Measurements from ENCODE around the gene CHEK1. TPM values are rescaled to one million over a fixed set of nuclear protein-coding genes. Genes with fewer than 3 reads are reported as not detected.

Gene CHEK1
- total and polyA plus RNA-seq, 9 donors, result 7.6 to 16.6 (median 9.6) TPM

GRCh38 chr11:125667151-125667550 lies 42.2 kb downstream of the CHEK1 start:
- no peaks in the 10 kb centered on the region for H3K9me3 ChIP-seq (replicated peaks; ENCODE audit: control insufficient read depth, low read depth, low read length)
- DNase-seq, result no peak
- no peak overlapping the region for H3K27ac ChIP-seq (ENCODE audit: low read length)
- no peaks in the 10 kb centered on the region for H3K27me3 ChIP-seq (ENCODE audit: control insufficient read depth, insufficient read depth, low read length)
- H3K36me3 ChIP-seq (ENCODE audit: control insufficient read depth, insufficient read depth, low read length), result no peaks in the 10 kb centered on the region
- H3K4me1 ChIP-seq (ENCODE audit: control insufficient read depth, insufficient read depth, low read length), result no peaks in the 10 kb centered on the region
- H3K4me3 ChIP-seq (ENCODE audit: low read length), result no peak overlapping the region
- no CpG with 5 or more reads among the region's 2 CpGs for WGBS (ENCODE audit: insufficient coverage)

GRCh38 chr11:125670172-125670571 lies 45.2 kb downstream of the CHEK1 start:
- no peak overlapping the region for H3K27ac ChIP-seq (ENCODE audit: low read length)
- no peaks in the 10 kb centered on the region for H3K9me3 ChIP-seq (replicated peaks; ENCODE audit: control insufficient read depth, low read depth, low read length)
- WGBS (ENCODE audit: insufficient coverage), result no CpG with 5 or more reads among the region's 1 CpG

DNA sequence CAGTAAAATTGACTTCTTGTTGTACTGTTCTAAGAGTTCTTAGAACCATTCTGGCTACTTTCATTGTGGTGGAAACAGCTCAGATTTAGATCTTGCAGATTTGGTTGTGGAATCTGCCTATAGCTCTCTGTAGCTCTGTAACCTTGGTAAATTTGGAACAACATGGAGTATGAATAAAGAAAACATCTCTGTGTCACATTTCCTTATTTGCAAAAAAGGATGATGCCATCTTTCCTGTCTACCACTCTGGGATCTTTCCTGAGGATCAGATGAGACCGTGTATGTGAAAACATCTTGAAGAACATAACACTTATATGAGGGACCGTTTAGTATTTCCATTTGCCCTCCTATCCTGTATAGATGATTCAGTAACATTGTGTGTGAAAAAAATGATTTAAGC lies 46.6 kb downstream of the CHEK1 start:
- Histone ChIP-seq H3K27ac (ENCODE audit: low read length) (no peak overlapping the region), H3K4me1 (ENCODE audit: control insufficient read depth, insufficient read depth, low read length) (no peaks in the 10 kb centered on the region), H3K36me3 (ENCODE audit: control insufficient read depth, insufficient read depth, low read length) (no peaks in the 10 kb centered on the region), H3K27me3 (ENCODE audit: control insufficient read depth, insufficient read depth, low read length) (no peaks in the 10 kb centered on the region), H3K9me3 (replicated peaks; ENCODE audit: control insufficient read depth, low read depth, low read length) (no peaks in the 10 kb centered on the region), H3K4me3 (ENCODE audit: low read length) (no peak overlapping the region)
- WGBS (ENCODE audit: insufficient coverage), result no CpG with 5 or more reads among the region's 2 CpGs
- no peak for DNase-seq

More at GRCh38 chr11:125670172-125670571, 45.2 kb downstream of the CHEK1 start:
- Histone ChIP-seq H3K4me1 (ENCODE audit: control insufficient read depth, insufficient read depth, low read length) (no peaks in the 10 kb centered on the region), H3K4me3 (ENCODE audit: low read length) (no peak overlapping the region), H3K27me3 (ENCODE audit: control insufficient read depth, insufficient read depth, low read length) (no peaks in the 10 kb centered on the region), H3K36me3 (ENCODE audit: control insufficient read depth, insufficient read depth, low read length) (no peaks in the 10 kb centered on the region)
- no peak for DNase-seq

- WGBS (ENCODE audit: insufficient coverage), result 82% methylated on average over 1 of the region's 2 CpGs
- H3K4me1 ChIP-seq (ENCODE audit: control insufficient read depth, insufficient read depth, low read length), result no peaks in the 10 kb centered on the region
- no peaks in the 10 kb centered on the region for H3K27me3 ChIP-seq (ENCODE audit: control insufficient read depth, insufficient read depth, low read length)
- DNase-seq, result no peak
- H3K4me3 ChIP-seq (ENCODE audit: low read length), result no peak overlapping the region
- no peak overlapping the region for H3K27ac ChIP-seq (ENCODE audit: low read length)
- no peaks in the 10 kb centered on the region for H3K9me3 ChIP-seq (replicated peaks; ENCODE audit: control insufficient read depth, low read depth, low read length)
- peaks cover 9% of the 10 kb centered on the region for H3K36me3 ChIP-seq (ENCODE audit: control insufficient read depth, insufficient read depth, low read length)
These were observed 49.2 kb downstream of the CHEK1 start for GRCh38 chr11:125674210-125674609.

DNA sequence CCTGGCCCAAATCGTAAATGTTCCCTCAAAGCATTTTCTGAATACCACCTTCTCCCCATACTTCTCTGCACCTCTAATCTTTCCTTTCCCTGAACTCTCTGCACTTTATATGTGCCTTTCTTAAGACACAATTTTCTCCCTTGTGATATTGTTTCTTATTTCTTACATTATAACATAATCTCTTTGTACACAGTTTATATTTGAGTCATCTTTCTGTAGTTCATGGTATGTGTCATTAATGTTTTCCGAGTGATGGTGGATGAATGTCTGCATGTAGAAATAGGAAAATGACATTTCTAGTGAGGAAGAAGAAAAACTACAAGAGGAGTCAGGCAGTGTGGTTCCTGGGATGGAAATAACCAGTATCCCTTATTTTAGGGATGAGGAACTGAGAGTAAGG lies 50.2 kb downstream of the CHEK1 start:
- H3K27ac ChIP-seq (ENCODE audit: low read length), result no peak overlapping the region
- no peaks in the 10 kb centered on the region for H3K27me3 ChIP-seq (ENCODE audit: control insufficient read depth, insufficient read depth, low read length)
- no peak for DNase-seq
- H3K36me3 ChIP-seq (ENCODE audit: control insufficient read depth, insufficient read depth, low read length), result peaks cover 9% of the 10 kb centered on the region
- no peak overlapping the region for H3K4me3 ChIP-seq (ENCODE audit: low read length)
- no peaks in the 10 kb centered on the region for H3K9me3 ChIP-seq (replicated peaks; ENCODE audit: control insufficient read depth, low read depth, low read length)
- WGBS (ENCODE audit: insufficient coverage), result no CpG with 5 or more reads among the region's 2 CpGs
- H3K4me1 ChIP-seq (ENCODE audit: control insufficient read depth, insufficient read depth, low read length), result no peaks in the 10 kb centered on the region

DNA sequence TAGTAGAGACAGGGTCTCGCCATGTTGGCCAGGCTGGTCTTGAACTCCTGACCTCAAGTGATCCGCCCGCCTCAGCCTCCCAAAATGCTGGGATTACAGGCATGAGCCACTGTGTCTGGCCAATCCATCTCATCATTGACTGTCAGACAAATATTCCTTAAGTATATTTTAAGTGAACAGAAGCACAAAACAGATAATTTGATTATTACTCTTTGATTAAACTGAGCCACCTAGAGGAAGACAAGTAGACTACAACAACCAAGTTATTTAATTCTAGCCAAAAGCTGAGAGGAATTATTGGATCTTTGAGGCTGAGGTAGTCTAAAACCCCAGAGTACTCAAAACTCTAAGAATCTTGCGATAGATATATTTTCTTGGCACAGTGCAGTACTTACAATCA lies 54.4 kb downstream of the CHEK1 start:
- Histone ChIP-seq H3K4me3 (ENCODE audit: low read length) (no peak overlapping the region), H3K27me3 (ENCODE audit: control insufficient read depth, insufficient read depth, low read length) (no peaks in the 10 kb centered on the region), H3K9me3 (replicated peaks; ENCODE audit: control insufficient read depth, low read depth, low read length) (no peaks in the 10 kb centered on the region), H3K4me1 (ENCODE audit: control insufficient read depth, insufficient read depth, low read length) (no peaks in the 10 kb centered on the region), H3K27ac (ENCODE audit: low read length) (no peak overlapping the region), H3K36me3 (ENCODE audit: control insufficient read depth, insufficient read depth, low read length) (peaks cover 9% of the 10 kb centered on the region)
- no CpG with 5 or more reads among the region's 4 CpGs for WGBS (ENCODE audit: insufficient coverage)
- DNase-seq, result no peak

DNA sequence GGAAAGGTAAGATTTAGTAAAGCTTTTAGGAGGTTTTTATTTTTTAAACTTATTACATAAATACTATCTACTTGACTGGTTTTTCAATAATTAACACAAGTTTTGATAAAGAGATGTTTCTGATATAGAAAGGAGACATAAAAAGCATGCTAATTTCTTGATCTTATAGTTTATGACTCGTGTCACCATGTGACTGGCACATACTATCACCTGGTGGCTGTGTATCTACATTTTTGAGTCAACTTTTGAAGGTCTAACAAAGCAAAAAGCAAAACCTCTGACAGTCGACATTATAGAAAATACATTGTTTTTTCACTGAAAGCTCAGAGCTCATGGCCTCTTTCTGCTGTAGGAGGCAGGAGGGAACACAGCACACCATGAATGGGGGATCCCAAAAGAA lies 54.9 kb downstream of the CHEK1 start:
- Histone ChIP-seq H3K4me3 (ENCODE audit: low read length) (no peak overlapping the region), H3K36me3 (ENCODE audit: control insufficient read depth, insufficient read depth, low read length) (peaks cover 9% of the 10 kb centered on the region), H3K27me3 (ENCODE audit: control insufficient read depth, insufficient read depth, low read length) (no peaks in the 10 kb centered on the region), H3K4me1 (ENCODE audit: control insufficient read depth, insufficient read depth, low read length) (no peaks in the 10 kb centered on the region), H3K27ac (ENCODE audit: low read length) (no peak overlapping the region), H3K9me3 (replicated peaks; ENCODE audit: control insufficient read depth, low read depth, low read length) (no peaks in the 10 kb centered on the region)
- no CpG with 5 or more reads among the region's 2 CpGs for WGBS (ENCODE audit: insufficient coverage)
- no peak for DNase-seq

DNA sequence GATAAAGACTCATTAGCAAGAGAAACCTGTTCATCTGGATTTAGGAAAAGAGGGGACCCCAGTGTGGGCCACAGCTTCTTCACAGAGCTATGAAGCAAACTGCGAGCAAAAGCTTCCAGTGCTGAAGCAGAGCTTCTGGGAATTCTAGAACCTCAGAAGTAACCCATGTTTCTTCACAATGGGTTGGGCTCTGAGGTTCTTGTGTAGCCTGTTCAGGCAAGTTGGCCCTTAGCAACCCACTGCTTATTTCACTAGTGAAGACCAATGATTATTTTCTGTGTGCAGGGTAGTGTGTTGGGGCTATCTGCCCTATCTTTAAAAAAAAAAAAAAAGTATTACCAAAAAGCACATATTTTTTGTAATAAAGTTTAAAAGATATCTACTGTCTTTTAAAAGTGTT lies 55.8 kb downstream of the CHEK1 start, which contains the start of gene ACRV1:
Gene ACRV1 (minus strand): TSS at position 101 of the 400 bp plus-strand sequence. CDS start 67 bp downstream, at position 34.
- no peaks in the 10 kb centered on the region for H3K4me1 ChIP-seq (ENCODE audit: control insufficient read depth, insufficient read depth, low read length)
- no peak within 1 kb of the TSS for H3K27ac ChIP-seq (ENCODE audit: low read length)
- no peaks in the 10 kb centered on the region for H3K27me3 ChIP-seq (ENCODE audit: control insufficient read depth, insufficient read depth, low read length)
- no peaks in the 10 kb centered on the region for H3K9me3 ChIP-seq (replicated peaks; ENCODE audit: control insufficient read depth, low read depth, low read length)
- no peak within 1 kb of the TSS for H3K4me3 ChIP-seq (ENCODE audit: low read length)
- WGBS (ENCODE audit: insufficient coverage), result 83% methylated on average over 1 of the region's 1 CpG
- no peak for DNase-seq
- peaks cover 9% of the 10 kb centered on the region for H3K36me3 ChIP-seq (ENCODE audit: control insufficient read depth, insufficient read depth, low read length)

- no peaks in the 10 kb centered on the region for H3K36me3 ChIP-seq (ENCODE audit: control insufficient read depth, insufficient read depth, low read length)
- WGBS (ENCODE audit: insufficient coverage), result 55% methylated on average over 7 of the region's 9 CpGs
- no peaks in the 10 kb centered on the region for H3K4me1 ChIP-seq (ENCODE audit: control insufficient read depth, insufficient read depth, low read length)
- no peak overlapping the region for H3K4me3 ChIP-seq (ENCODE audit: low read length)
- no peaks in the 10 kb centered on the region for H3K27me3 ChIP-seq (ENCODE audit: control insufficient read depth, insufficient read depth, low read length)
- no peaks in the 10 kb centered on the region for H3K9me3 ChIP-seq (replicated peaks; ENCODE audit: control insufficient read depth, low read depth, low read length)
- DNase-seq, result no peak
- H3K27ac ChIP-seq (ENCODE audit: low read length), result no peak overlapping the region
These were observed 60.3 kb downstream of the CHEK1 start for GRCh38 chr11:125685228-125685627.

DNA sequence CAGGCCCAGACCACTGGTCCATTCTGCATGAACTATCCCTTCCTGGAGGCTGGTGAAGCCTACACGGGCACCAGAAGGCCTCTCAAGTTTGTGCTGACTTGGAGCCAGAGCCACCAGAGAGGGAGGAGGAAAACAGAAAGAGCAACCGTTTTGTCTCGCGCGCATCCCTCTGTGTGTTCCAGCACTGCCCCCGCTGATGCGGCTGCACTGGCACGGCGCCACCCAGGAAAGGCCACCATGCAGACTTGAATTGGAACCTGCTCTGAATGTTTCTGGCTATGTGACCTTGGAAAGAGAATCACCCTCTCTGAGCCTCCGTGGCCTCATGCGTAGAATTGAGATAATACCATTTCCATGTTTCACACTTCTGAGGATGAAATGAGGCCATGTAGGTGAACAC lies 63.1 kb downstream of the CHEK1 start:
- no peak overlapping the region for H3K27ac ChIP-seq (ENCODE audit: low read length)
- no peaks in the 10 kb centered on the region for H3K9me3 ChIP-seq (replicated peaks; ENCODE audit: control insufficient read depth, low read depth, low read length)
- H3K27me3 ChIP-seq (ENCODE audit: control insufficient read depth, insufficient read depth, low read length), result no peaks in the 10 kb centered on the region
- WGBS (ENCODE audit: insufficient coverage), result 88% methylated on average over 9 of the region's 11 CpGs
- H3K36me3 ChIP-seq (ENCODE audit: control insufficient read depth, insufficient read depth, low read length), result no peaks in the 10 kb centered on the region
- no peak for DNase-seq
- no peak overlapping the region for H3K4me3 ChIP-seq (ENCODE audit: low read length)
- no peaks in the 10 kb centered on the region for H3K4me1 ChIP-seq (ENCODE audit: control insufficient read depth, insufficient read depth, low read length)

DNA sequence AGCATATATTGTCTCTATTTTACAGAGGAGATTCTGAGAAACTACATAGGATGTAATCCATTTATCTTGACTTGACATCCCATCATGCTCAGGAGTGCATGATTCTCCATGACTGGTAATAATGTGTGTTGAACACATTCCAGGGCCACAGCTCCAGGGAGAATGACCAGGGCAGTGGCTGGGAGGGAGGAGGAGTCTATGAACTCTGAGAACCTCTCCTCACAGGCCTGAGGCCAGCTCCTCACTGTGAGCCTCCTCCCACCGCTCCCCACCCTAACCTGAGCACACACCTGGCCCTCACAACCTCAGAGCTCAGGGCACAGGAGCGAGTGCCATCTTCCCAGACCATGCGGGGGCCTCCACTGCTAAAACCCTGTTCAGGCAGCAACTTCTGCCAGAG lies 63.7 kb downstream of the CHEK1 start:
- Histone ChIP-seq H3K36me3 (ENCODE audit: control insufficient read depth, insufficient read depth, low read length) (no peaks in the 10 kb centered on the region), H3K4me1 (ENCODE audit: control insufficient read depth, insufficient read depth, low read length) (no peaks in the 10 kb centered on the region)
- 85% methylated on average over 3 of the region's 3 CpGs for WGBS (ENCODE audit: insufficient coverage)

More for the DNA sequence above, 63.7 kb downstream of the CHEK1 start:
- Histone ChIP-seq H3K4me3 (ENCODE audit: low read length) (no peak overlapping the region), H3K27me3 (ENCODE audit: control insufficient read depth, insufficient read depth, low read length) (no peaks in the 10 kb centered on the region), H3K27ac (ENCODE audit: low read length) (no peak overlapping the region), H3K9me3 (replicated peaks; ENCODE audit: control insufficient read depth, low read depth, low read length) (no peaks in the 10 kb centered on the region)
- DNase-seq, result no peak

All from muscle of leg (tissue), 11 donors.